ENCODE data around the gene AMBP.

AMBP gene

GRCh38 chr9:114072184-114073140, 5.6 kb downstream of the AMBP start:
- DNase-seq, result no peak

DNA sequence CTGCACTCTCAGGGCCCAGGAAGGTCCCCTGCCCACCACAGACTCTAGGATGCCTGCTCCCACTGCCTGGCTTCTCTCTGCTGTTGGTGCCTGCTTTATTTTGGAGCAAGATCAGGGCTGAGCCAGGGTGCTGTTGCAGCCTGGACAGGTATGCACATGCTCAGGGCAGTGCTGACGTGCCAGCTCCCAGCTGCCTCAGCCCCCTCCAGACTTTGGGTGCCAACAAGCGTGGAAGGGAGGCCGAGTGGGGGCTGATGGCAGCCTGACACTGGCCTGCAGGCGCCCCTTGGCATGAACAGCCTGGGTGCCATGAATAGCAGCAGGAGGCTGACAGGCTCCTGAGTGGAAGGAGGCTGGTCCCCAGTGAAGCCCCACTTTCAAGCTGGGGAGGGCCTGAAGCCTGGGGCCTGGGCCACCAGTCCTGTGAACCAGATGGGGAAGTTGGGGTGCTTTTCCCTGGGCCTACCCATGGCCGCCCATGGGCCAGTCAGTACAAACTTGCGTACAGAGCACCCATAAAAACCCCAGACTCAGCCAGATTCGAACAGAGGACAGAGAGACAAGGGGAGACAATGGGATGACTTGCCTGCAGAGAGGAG, 6.8 kb downstream of the AMBP start:
- no peak for DNase-seq

DNA sequence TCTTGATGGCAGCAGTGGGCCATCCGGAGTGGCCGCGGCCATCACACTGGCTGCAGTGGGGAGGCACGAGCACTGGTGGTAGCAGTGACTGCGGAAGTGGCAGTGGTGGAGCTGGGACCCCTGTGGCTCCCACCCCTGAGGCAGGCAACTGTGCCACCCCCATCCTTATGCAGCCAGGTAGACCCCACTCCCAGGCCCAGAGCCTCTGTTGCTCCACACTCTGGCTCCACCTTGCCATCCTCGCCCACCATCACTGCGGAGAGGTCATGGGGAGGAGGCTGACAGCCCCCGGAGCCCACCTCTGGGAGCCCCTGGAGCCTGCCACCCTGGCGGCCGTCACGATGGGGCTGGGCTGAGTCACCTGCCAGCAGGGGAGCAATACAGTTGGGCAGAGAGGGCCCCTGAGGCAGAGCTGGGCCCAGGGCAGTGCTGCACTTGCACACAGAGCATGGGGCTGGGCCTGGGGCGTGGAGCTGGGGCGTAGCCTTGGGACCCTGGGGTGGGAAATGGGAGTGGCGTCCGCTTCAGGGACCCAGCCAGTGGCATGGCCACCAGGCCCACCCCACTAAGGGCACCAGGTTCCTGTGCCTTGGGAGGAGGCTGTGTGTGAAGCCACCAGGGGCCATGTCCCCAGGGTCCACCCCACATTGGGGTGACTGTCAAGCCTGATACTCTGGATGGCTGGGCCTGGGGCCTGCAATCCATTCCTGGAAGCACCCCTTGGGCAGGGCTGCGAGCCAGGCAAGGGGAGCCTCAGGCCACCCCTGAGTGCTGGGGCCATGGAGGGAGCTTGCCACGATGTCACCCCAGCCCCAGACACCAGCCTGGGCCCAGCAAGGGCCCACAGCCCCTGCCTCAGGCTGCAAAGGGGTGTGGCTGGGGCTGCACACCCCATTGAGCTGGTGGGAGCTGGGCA, 7.7 kb downstream of the AMBP start:
- DNase-seq, result no peak

- no peak for DNase-seq
Observed at GRCh38 chr9:114069476-114070187, 8.5 kb downstream of the AMBP start.

- DNase-seq, result no peak
Observed at GRCh38 chr9:114065304-114065703, 12.8 kb downstream of the AMBP start.

DNA sequence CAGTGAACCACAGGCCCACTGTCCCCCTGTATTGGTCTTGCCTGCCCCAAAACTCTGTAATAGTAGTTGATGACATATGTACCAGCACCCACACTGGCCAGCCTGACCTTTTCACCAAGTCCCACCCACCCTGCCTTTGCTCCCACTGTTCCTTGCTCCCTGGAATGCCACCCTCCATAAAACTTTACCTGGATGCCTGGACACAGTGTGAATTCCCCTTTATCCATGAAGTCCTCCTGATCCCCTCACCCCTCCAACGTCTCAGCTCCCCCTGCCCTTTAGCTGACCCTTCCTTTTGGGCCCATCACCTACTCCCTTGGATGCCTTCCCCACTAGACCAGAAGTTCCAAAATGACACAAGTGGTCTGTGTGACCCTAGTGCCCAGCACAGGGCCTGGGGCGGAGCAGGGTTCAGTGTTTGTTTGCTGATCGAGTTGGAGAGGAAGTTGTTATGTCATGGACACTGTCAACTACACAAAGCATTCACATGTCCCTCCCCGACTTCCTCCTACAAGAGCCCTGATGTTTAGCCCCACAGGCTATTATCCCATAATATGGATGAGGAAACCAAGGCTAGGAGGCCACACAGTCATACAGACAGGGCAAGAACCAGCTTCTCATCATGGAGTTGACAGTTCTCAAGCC, 16.1 kb downstream of the AMBP start:
- DNase-seq, result no peak

- DNase-seq, result no peak
Observed at GRCh38 chr9:114061292-114061691, 16.8 kb downstream of the AMBP start.

GRCh38 chr9:114060711-114061110, 17.4 kb downstream of the AMBP start:
- no peak for DNase-seq

DNA sequence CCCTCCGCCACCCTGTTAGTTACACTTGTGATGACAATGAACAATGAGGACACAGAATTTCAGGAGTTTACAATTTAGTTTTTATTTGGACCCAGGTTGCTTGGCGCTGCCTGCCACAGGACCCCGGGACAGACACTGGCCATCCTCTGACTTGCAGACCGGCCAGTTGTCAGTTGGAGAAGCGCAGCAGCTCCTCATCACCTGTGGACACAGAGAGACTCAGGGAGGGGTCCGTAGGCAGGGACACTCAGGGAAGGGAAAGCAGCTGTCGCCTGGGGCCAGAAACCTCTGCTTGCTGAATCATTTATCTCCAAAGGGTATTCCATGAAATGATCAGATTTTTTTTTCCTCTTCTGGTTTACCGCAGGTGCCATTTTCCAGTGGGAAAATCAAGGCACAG, 18.0 kb downstream of the AMBP start:
- DNase-seq, result no peak

DNA sequence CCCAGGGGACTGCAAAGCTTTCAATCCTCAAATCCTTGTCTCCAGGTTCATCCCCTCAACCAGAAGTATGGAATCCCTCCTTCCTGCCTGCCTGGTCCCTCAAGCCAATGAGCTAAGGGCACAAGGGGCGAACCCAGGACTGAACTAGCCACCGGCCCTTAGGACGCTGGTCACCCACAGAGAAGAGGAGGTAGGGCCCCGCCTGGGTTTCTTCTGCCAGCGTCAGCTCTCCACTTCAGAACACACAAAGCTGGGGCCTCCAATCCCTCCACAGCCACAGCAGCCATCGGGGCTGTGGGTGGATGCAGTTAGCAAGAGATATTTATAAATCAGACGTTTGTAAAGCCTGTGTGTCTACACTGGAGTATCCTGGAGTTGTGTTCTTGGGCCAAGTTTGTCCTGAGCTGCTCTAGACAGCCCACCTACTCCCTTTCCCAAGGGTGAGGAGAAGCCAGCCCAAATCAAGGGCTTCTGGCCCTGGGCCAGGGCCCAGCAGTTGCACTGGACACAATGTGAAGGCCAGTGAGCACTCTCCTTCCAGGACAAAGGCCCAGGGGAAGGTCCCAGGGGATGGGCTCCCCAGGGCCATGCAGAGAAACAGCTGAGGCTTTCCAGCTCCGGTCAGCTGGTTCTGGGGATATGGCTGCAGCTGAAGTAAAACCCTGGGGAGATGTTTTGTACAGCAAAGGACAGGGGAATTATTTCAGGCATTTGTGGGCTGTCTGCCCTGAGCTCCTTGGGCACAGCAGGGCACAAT, 18.9 kb downstream of the AMBP start:
- DNase-seq, result no peak

GRCh38 chr9:114058688-114059046, 19.4 kb downstream of the AMBP start:
- no peak for DNase-seq

DNA sequence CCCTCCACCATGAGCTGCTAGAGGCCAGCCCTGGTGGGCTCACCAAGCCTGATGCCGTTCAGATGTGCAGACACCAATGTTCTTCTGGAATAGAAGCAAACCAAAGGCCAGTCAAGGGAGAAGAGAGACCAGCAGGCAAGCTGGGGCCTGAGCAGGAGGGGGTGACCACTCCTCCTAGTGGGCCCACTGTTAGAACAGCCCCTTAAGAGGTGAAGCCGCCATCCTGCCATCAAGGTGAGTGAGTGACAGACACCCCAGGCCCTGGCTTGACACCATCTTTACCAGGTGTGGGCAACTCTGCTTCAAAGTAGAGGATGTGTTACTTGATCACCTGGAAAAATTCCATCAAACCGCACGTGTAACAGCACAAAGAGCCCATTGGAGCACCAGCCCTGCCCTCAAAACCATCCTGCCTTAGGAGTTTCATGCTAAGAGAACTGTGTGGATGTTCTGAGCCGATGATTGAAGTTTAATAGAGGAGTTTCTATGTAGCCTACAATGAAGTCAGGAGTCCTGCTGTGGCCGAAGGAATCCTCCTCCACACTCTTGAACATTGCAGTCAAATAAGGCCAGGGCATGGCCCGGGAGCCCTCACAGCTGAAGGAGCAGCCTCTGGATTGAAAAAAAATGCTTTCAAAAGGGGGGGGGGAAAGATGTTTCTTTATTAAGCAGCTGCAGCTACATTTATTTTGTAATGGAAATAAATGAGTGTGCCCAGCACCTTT, 20.8 kb downstream of the AMBP start:
- no peak for DNase-seq

- no peak for DNase-seq
Observed at GRCh38 chr9:114056527-114056926, 21.6 kb downstream of the AMBP start.

DNA sequence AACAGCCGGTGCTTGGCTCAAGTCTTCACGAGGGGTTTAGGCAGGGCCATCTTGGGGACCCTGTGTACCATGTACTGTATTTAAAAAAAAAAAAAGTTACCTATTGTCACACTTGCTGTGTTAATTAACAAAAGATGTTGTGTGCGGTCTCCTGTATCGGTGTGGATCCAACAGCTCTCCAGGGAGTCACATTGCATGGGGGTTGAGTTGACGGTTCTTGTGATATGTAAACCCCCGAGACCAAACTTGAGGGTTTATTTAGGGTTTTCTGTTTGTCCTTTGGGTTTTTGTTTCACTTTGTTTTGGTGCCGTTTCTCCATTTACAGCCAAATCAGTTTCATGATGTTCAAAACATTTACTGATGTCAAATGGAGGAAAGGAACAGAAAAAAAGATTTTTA, 22.2 kb downstream of the AMBP start:
- no peak for DNase-seq

DNA sequence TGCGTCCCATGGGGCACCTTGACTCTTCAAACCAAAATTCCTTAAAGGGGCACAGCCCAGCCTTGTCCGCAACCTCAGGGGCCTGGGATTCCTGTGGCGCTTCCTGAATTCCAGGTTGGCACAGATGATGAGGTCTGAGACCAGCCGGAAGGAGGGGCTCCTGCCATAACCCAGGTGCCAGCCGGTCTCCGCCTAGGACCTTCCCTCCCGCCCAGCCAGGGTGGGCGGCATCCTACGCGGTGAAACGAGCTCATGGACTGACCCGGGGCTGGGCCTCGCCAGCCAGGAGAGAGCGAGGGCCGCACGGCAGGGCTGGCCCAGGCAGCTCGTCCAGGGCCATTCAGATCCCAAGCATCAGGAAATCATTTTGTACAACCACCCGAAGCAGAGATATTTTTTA, 23.0 kb downstream of the AMBP start:
- DNase-seq, result no peak

- no peak for DNase-seq
Observed at GRCh38 chr9:114054191-114054690, 23.9 kb downstream of the AMBP start.

DNA sequence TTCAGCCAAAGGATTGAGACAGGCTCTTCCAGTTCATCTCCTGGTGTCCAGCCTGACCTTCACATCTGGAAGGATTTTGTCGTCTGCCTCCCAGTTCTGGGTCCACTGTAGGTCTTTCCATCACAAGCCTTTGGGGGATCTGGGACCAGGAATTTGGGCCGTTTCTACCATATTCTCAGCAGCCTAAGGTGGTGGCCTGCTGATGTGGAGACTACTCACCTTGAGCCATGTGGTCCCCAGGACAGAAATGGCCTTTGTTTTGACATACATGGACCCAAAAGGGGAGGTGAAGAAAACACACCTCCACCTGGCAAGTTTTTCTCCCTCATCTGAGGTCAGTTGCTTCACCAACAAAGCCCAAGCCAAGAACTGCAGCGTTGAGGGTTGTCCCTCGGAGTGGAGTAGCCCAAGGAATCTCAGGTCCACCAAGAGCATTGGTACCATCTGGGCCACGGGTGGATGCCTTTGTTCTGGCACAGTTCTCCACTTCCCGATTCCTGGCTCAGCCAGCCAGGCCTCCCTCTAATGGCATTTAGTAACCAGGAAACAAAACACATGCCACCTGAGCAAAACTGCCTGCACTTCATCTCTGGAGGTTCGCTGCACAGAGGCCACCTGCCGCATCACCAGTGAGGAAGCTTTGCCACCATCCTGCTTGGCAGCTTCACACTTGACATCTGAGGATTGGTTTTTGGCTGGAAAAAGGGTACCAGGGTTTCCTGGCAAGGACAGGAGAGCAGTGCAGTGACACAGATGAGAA, 24.7 kb downstream of the AMBP start:
- DNase-seq, result no peak

DNA sequence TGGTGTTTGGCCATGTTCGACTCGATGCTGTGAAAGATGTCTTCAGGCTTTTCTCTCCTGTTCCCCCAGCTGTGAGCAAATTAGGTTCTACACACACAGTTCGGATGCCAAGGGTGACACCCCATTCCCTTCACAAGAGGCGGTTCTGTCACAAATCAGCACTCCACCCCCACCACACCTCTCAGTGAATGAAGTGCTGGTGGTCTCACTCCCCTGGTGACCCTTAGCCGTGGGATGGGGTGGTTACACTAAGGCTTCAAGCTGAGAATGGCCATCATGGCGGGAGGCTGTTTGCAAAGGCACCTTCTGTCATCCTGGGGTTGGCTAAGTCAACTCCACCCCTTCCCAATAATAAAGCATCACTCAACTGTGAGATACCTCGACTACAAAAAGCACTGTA, 26.4 kb downstream of the AMBP start:
- no peak for DNase-seq

DNA sequence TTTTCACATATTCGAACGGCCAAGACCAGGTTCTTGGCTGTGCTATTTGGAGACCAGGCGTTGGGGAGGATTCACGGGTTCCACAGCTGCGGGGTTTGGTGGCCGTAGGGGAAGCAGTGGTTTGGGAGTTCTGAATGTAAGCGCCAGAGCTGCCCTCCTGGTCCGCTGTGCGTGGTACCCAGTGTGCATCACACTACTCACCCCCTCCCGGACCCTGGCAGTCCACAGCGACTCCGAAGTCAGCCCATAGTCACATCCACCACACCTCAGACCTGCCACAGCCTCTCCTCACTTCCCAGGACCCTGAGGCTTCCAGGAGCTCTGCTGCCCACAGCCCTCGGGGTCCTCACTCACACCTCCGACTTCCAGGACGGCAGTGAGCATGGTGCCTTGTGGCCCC, 26.8 kb downstream of the AMBP start:
- no peak for DNase-seq

- no peak for DNase-seq
Observed at GRCh38 chr9:114050646-114051045, 27.5 kb downstream of the AMBP start.

All from SHP77 treated with DMSO at 0.1 percent for 48 hours (cell line).